T follicular helper cell (primary cell): Measurements from ENCODE around the gene UNC93A.

Experiments used
- DNase-seq: peaks from one replicate; pipeline ENCODE4 v3.0.0-alpha.2; 2020; ENCODE audit warnings: low read depth

UNC93A gene

DNA sequence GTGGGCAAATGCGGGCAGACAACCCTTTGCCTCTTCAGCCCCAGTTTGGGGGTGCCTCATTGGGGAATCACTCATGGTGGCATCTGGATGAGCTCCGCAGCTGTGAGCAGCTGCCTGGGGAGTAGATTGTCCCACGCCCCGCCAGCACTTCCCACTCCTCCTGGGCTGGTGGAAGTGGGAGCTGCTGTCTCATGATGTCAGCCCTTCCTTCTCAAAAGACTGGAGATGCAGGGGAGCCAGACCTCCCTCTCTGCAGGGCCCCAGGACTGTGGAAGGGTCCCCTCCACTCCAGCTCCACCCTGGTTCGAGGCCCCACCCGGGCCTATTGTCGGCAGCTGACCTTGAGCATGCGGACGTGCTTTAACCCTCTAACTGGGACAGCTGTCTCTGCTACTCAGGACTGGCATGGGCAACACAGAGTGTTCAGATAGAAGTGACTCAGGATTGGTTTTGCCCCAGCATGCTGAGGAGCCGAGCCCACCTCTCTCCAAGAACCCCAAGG lies 2.0 kb downstream of the UNC93A start:
- no peak for DNase-seq

DNA sequence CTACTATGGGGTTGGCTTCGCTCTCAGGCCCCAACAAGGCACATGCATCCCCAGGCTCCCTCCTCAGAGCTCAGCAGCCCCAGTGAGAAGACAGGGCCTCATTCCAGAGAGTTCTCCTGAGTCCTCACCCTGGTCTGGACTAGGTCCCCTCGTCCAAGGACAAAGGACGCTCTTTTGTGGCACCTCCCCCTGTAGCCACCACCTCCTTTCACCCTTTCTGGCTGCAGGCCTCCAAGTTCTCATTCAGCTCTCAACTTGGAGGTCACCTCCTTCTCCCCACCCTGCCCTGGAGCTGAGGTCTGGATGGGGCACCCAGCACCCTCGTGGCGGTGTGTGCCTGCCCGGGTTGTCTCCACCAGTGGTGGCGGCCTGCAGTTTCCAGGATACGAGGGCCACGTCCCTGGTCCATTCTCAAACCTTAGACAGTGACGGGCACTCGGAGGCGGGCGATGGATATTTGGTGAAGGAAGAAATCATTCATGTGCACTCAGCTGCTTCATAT lies 2.5 kb downstream of the UNC93A start:
- no peak for DNase-seq

DNA sequence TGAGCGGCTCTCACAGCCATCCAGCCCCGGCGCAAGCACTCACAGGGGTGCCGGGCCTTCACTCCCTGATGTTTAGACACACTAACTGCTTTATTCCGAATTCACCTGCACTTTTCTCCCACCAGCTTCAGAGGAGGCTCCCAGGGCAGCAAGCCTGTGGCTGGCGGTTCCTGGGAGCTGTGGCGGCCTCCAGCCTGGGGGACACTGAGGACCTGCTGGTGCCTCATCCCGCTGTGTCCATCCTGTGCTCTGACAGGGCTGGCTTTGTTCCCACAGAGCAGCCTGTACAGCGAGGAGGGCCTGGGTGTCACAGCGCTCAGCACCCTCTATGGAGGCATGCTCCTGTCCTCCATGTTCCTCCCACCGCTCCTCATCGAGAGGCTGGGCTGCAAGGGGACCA lies 3.1 kb downstream of the UNC93A start:
- no peak for DNase-seq

DNA sequence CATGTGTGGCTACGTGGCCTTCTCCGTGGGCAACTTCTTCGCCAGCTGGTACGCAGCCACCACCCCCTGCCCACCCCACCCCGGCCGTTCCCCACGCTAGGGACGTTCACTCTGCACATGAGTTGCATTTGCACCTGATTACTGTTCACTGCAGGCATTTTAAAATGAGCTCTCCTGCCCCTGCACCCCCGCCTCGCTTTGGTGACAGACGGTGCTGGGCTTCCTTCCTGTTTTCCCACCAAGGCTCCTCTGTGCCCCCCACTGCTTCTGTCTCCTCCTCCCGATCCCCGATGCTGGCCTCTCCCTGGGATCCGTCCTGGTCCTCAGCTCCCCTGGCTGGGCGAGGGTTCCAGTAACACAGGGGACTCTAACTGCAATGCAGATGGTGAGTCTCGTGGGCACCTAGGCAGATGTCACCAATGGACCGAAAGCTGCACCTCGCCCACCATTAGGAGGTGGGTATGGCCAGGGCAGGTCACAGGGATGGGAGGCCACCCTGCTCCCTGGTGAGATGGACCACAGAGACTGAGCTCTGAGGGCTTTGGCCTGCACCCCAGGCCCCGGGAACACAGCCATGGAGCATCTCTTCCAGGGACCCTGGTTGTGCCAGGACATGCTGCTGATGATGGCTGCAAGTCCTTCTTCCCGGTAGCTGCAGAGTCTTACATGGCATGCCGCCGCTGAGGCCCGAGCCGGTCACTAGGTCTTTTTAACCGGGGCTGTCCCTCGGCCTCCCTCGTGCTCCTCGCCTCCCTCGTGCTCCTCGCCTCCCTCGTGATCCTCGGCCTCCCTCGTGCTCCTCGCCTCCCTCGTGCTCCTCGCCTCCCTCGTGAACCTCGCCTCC lies 3.8 kb downstream of the UNC93A start:
- no peak for DNase-seq

DNA sequence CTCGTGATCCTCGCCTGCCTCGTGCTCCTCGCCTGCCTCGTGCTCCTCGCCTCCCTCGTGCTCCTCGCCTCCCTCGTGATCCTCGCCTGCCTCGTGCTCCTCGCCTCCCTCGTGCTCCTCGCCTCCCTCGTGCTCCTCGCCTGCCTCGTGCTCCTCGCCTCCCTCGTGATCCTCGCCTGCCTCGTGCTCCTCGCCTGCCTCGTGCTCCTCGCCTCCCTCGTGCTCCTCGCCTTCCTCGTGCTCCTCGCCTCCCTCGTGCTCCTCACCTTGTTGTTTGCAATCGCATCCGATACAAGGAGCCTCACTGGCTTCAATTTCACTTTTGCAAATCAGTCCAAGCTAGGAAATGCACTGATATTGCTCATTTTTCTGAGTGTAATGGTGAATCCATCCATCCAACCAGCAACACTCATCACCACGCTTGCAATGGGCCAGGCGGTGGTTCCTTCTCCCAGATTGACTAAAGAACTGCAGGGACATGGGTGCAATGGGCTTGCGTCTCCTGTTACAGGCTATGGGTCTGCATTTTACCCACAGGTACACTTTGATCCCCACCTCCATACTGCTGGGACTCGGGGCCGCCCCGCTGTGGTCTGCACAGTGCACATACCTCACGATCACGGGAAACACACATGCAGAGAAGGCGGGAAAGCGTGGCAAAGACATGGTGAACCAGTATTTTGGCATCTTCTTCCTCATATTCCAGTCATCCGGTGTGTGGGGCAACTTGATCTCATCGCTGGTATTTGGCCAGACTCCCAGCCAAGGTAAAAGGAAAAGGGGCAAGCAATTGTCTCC lies 4.6 kb downstream of the UNC93A start:
- no peak for DNase-seq

DNA sequence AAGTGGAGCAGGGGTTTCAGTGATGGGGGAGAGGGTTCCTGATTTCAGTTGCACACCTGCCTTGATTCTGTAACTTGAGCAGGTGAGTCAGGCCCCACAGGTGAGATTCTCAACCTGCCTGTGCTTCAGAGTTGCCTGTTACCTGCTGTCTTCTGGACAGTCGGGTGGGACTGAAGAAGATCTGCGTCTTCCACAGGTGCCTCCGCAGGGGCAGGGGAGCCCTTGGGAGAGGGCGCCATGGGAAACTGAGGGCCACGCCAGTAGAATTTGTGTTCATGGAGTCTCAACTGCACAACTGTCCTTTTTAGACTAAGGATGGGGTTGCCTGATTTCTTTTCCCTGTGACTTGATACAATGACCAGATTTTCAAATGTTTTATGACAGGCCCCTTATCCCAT lies 5.2 kb downstream of the UNC93A start:
- DNase-seq: no peak

DNA sequence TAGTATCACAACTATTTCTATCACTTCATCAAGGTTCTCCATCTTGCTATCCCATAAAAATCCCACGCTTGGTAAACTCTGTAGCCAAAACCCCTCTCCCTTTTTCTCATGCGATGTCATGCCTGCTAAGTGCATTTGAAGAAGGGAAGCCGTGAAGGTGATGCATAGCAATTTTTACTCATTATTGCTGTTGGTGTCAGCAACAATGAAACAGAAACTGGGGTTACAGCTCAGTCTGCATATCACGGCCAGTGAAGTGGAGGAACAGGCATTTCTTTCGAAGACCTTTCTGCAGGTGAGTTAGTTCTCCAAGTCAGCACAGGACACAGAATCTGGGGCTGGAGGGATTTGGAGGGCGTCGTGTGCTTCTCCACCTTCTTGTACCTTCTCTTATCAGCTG lies 5.8 kb downstream of the UNC93A start:
- DNase-seq: no peak

DNA sequence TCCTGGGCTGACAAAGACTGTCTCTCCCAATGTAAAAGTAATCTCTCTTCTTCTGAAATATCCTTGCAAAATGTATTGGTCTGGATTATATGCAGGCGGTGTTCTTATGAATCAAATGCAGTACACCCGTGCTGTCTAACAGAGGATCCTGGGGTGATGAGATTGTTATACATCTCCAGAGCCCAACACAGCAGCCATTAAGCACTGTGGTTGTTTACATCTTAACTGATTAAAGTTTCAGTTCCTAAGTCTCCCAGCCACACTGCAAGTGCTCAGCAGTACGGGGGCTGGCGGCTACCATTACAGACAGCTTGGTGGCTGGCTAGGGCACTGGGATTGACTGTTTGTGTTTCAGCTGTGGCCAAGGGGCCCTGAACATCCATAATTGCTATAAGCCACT lies 7.0 kb downstream of the UNC93A start:
- DNase-seq: no peak

DNA sequence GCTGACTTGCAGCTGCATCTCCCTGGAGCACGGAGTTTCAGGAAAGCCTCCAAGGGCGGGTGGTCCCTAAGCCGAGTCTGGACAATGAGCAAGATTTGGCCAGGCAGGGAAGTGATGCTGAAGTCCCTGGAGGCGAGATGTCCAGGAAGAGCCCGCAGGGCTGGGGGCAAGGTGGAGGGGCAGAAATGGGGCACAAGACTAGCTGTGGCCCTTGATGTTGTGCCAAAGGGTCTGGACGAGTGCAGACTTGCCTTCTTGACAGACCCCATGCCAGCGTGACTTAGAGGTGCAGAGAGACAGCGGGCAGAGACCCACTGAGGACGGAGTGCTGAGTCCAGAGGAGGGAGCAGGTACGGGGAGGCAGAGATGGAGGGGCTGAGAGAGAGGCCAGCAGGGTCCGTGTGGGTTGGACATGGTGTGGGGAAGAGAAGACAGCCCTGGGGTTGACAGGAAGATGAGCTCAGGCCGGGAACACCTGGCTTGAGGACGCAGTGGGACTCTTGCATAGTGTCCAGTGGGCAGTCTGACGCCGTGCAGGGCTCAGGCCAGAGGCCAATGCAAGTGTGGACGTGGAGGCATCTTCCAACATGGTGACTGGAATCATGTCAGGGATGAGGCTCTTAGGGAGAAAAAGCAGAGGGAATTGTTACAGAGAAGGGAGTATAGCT lies 8.7 kb downstream of the UNC93A start:
- no peak for DNase-seq

DNA sequence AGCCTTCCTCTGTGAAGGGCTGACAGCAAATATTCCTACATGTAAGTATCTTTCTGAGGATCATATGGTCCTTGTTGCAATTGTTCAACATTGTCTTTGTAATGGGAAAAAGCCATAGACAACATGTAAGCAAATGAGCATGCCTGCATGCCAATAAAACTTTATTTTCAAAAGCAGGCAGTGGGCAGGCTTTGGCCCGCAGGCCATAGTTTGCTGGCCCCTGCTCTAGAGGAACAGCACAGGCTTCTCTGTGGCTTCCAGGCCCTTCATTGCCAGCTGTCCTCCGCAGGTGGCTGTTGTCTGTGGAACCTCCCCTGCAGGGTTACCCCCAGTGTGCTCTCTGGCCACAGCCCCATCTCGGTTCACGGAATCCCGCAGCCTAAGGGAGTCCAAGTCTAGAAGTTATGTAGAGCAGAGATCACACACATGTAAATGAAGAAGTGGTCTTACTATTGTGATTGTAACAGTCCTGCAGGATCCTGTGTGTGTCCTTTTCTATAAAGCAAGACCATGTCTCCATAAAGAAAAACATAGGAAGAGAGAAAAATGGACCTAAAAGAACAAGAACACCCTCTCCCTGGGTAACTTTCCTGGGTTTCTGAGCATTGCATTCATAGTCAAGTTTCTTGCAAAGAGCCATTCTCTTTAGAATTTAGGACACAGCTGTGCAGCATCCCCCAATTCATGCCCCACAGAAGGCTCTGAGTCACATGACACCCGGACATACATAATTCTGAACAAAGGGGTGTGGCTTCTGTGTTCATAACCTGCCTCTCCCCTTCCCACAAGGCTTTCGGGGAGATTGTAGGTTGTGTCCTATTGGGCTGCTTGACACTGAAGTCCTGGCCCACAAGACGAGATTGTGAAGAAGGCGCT lies 10.0 kb downstream of the UNC93A start:
- no peak for DNase-seq

DNA sequence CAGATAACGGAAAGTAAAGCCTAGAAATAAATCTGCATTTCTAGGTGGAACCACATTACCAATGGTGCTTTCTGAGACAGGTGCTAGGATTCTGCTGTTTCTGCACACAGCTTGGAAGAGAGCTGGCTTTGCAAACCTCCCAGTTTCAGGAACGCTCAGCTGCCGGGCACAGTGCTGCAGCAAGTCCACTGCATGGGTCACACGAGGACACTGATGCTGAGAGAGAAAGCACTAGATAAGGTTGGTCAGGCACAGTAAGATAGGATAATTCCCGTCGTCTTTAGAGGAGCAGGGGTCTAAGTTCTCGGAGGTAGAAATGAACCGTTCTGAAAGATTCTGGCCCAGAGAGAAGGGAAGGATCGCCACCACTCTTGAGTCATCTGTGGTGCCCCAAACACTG lies 11.0 kb downstream of the UNC93A start:
- DNase-seq: no peak

DNA sequence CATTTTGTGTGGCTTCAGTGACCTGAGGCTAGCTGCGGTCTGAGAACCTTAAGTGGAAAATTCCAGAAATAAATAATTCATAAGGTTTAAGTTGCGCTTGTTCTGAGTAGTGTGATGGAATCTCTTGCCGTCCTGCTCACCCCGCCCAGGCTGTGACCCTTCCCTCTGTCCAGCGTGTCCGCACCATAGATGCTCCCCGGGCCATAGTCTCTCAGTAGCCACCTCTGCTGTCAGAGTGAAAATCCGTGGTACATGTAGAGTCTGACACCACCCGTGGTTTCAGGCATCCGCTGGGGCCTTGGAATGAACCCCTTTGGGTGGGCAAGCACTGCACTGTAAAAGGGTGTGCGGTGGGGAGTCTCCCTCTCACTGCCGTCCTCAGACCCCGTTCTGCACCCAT lies 11.7 kb downstream of the UNC93A start:
- DNase-seq: no peak

DNA sequence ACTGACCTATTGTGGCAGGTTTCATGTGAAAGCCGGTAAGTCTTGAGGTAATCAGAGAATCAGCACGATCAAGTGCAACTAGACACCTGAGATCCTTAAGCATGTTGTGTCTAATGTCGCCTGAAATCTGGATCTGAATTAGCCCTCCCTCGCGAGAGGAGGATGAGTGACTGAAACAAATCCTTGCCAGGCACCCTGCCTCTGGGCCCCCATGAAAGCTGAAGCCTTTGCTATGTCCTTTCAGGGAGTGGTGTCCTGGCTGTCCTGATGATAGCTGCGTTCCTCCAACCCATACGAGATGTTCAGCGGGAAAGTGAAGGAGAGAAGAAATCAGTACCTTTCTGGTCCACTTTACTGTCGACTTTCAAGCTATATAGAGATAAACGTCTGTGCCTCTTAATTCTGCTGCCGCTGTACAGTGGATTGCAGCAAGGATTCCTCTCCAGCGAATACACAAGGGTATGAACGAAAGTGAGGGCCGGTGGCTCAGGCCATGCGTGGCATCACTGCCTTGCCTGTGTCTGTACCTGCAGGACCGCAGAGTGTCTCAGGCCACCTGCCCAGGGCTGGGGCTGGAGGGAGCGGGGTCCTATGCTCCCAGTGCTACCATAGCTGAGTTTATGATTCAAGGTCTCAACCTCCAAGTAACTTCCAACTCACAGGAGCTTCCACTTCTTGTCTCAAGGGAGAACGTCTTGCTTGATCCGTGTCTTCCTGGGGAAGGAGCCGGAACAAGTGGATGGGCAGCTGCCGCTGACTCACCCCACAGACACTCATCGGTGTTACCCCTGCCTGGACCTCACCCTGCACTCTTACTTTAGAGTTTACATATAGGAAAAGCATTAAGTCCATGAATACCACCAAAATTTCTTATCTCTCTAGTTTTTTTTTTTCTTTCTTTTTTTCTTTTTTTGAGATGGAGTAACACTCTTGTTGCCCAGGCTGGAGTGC lies 12.8 kb downstream of the UNC93A start:
- DNase-seq: no peak

DNA sequence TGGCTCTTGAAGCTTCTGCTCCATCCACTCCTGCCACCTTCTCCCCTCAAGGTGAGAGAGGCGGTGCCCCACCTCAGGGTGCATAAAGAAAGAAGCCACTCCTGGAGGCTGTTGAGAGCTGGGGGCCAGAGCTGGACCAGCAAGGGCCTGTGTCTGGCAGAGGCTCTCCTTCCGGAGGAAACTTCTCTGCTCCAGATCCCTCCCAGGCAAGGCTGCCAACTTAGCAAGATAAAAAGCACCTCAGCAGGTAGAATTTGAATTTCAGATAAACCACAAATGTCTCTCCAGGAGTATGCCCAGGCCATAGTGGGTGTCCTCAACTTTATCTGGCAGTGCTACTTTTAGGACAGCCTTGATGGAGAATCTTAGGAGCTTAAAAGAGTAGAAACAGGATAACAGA lies 13.8 kb downstream of the UNC93A start:
- DNase-seq: no peak

DNA sequence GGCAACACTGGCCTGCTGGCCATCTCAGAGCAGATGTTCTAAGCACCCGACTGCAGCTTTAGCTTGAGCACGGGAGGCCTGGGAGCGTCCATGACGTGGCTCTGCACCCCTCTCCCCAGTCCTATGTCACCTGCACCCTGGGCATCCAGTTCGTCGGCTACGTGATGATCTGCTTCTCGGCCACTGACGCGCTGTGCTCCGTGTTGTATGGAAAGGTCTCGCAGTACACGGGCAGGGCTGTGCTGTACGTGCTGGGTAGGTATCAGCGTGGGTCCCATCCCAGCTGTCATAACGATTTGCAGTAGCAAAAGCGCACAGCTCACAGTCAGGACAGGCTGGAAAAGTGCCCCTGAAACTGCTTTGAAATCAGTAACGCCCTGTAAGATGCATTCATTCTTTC lies 14.7 kb downstream of the UNC93A start:
- no peak for DNase-seq

DNA sequence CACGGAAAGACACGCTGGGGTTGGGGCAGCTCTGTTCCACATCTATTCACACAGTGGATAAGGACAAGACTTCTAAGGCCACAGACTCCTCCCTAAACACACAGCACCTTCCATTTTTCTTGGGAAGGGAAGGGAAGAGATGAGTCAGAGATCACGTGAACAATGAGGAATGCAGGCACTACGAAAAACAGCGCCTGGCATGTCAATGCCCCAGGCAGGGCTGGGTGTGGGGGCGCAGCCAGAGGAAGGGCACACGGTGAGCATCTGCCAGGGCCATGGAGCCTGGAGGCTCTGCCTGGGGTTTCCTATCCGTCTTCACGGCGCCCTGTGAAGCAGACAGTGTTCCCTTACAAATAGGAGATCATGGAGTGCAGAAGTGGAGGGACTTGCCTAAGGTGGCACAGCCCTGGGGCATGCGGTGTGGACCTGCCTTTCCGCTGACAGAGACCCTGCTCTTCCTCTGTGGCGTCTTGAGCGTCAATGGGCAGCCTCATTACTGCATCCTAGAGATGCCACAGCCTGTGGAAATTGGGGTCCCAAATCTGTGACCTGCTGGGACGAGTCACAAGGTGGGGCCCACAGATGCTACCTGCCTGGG lies 15.4 kb downstream of the UNC93A start:
- no peak for DNase-seq

DNA sequence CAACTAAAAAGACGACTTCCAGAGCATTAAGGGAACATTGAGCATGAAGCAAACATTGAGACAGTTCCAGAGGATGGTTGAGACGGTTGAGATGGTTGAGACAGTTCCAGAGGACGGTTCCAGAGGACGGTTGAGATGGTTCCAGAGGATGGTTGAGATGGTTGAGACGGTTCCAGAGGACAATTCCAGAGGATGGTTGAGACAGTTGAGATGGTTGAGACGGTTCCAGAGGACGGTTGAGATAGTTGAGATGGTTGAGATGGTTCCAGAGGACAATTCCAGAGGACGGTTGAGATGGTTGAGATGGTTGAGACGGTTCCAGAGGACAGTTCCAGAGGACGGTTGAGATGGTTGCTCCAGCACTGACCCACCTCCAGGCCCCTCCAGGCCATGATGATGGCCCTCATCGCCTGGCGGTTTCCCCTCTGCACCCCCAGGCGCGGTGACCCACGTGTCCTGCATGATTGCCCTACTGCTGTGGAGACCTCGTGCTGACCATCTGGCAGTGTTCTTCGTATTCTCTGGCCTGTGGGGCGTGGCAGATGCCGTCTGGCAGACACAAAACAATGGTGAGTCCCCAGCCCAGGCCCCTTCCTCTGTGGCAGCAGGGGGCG lies 16.3 kb downstream of the UNC93A start:
- no peak for DNase-seq

DNA sequence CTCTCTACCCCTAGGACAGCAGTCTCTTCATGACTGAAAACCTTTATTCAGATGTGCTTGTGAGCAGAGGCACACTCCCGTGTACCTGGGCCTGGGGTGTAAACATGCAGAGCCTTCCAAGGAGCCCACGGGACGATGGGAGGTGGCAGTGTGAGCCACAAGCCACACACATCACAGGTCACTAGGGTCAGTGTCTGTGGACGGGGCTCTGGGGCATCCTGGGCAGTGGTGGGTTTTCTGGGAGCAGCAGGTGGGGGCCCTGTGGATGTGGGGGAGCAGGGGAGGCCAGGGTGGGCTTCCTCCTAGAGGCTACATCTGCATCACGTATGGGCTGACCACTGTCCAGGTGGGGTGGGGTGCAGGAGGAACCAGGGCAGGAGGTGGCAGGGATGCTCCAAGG lies 17.1 kb downstream of the UNC93A start:
- no peak for DNase-seq
